HG02798 (cell line): ENCODE data around the gene TMSB4X.
"Not testable (repeated sequence)": the region's sequence is repeated elsewhere in the genome, so short reads cannot be mapped to it uniquely, and the experiment has no call there.

ENCODE experiments used
- ATAC-seq: cut with Tn5 transposase; IDR thresholded peaks from one replicate; pipeline ENCODE4 v1.9.1; 2021; ENCODE audit warnings: mild to moderate bottlenecking; ENCODE audit not compliant: unreplicated experiment, poor library complexity

The TMSB4X gene

GRCh38 chrX:12974796-12975669, at the start of gene TMSB4X:
TMSB4X (plus strand) TSS chrX:12975110.
- peak; percentile 56 for ATAC-seq

- ATAC-seq, result no peak
These were observed 45.2 kb upstream of the TMSB4X start for GRCh38 chrX:12929701-12930100.

DNA sequence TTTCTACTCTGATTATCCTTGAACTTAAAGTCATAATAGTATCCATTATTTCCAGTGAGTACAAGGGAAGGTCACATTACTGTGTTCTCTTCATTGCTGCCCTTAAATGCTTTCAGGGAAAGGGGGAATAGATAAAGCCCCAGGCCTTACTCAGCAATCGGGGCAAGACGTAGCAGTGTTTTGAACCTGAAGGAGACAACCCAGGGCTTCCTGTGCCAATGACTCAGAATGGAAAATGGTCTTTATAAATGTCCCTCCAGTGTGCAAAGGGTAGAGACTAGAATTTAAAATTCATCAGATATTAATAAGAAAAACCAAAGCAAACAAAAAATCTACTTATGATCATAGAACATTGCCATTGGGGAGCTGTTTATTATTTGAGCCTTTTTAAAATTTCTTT, 44.8 kb upstream of the TMSB4X start:
- no peak for ATAC-seq

DNA sequence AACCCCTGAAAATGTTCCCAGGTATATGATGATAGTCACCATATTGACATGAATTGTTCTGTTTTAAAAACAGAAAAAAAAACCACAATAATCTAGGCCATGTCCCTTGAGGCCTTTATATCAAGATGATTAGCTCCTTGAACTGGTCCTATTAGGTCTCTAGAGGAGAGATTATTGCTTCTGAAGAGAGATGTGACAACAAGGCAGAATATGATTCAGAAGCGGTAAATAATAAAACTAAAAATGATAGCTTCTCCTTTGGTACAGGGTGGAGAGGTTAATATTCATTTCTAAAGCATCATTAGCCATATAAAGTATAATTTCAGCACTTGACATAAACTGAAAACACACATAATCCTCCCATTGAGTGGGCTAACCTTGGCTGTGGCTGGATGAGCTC, 42.7 kb upstream of the TMSB4X start:
- ATAC-seq, result no peak

DNA sequence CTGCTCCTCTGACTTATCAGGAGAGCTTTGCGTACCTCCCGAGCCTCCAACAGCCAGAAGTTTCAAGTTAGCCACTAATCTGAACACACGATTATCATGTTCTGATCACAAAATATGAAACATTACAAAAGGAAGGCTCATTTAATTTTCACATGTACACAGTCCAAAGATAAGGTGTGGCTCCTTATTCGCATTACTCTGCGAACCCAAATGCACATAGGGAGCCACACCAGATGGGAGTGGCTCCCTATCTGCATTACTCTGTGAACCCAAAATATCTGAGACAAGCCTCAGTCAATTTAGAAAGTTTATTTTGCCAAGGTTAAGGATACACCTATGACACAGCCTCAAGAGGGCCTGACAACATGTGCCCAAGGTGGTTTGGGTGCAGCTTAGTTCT, 40.1 kb upstream of the TMSB4X start:
- no peak for ATAC-seq

GRCh38 chrX:12936947-12937346, 38.0 kb upstream of the TMSB4X start:
- ATAC-seq, result no peak

DNA sequence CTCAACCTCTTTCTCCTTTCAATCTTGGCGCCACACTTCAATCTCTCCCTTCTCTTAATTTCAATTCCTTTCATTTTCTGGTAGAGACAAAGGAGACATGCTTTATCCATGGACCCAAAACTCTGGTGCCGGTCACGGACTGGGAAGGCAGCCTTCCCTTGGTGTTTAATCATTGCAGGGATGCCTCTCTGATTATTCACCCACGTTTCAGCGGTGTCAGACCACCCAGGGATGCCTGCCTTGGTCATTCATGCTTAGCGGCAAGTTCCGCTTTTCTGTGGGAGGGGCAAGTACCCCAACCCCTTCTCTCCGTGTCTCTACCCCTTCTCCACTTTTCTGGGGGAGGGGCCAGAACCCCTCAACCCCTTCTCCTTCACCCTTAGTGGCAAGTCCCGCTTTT, 34.4 kb upstream of the TMSB4X start:
- ATAC-seq, result not testable (repeated sequence)

DNA sequence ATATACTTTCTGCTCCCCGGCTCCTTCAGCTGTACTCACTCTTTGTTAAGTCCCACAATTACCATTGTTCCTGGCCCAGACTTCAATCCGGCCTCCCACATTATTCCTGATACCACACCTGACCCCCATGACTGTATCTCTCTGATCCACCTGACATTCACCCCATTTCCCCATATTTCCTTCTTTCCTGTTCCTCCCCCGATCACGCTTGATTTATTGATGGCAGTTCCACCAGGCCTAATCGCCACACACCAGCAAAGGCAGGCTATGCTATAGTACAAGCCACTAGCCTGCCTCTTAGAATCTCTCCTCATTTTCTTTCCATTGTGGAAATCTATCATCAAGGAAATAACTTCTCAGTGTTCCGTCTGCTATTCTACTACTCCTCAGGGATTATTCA, 31.3 kb upstream of the TMSB4X start:
- not testable (repeated sequence) for ATAC-seq

DNA sequence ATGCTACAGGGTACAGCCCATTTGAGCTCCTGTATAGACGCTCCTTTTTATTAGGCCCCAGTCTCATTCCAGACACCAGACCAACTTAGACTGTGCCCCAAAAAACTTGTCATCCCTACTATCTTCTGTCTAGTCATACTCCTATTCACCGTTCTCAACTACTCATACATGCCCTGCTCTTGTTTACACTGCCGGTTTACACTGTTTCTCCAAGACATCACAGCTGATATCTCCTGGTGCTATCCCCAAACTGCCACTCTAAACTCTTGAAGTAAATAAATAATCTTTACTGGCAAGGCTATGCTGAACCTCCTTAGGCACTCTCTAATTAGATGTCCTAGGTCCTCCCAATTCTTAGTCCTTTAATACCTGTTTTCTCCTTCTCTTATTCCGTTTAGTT, 30.5 kb upstream of the TMSB4X start:
- ATAC-seq, result not testable (repeated sequence)

DNA sequence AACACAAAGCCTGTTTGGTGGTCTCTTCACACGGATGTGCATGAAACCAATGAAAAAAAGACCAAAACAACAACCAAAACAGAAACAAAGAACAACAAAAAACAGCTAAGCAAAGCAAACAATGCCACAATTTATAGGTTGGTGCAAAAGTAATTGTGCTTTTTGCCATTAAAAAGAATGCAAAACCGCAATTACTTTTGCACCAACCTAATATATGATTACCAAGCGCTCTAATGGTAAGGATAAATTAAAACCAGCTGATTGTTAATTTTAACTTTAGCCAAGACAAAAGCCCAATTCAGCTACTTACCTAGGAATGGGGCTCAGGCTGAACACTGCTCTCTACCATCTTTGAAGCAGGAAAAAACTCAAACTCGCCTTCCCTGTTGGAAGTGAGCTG, 29.4 kb upstream of the TMSB4X start:
- ATAC-seq, result no peak

- ATAC-seq, result no peak
These were observed 28.5 kb upstream of the TMSB4X start for GRCh38 chrX:12946406-12946805.

DNA sequence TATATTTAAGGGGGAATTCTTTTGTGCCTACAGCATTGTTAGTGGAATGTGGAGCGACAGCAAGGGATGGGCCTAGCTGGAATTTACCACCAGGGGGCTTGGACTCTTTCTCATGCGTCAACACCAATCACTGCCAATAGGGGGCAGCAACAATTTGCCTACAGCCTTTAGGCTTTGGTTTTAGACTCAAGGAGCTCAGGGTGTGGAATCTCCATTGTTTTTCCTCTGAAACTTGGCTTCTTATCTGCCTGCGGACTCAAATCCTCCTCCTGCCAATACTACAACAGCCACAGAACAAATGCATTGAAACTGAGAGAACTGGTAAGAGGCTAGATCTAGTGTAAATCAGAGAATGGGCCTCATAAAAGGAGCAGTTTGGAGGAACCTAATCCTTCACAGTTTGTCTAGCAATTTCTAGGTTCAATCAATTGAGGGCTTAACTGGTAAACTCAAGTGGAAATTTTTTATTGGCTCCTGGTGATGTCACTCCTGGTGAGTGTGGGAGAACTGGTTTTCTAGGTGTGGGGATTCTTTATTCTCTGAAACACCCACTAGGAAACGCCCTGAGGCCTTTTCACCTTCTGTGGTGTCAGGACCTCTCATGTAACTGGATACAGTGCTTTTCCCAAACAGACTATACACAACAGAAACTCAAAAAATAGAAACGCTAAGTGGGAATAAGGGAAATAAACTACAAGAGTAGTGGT, 27.9 kb upstream of the TMSB4X start:
- no peak for ATAC-seq

- no peak for ATAC-seq
These were observed 27.2 kb upstream of the TMSB4X start for GRCh38 chrX:12947545-12948235.

GRCh38 chrX:12948495-12948894, 26.4 kb upstream of the TMSB4X start:
- no peak for ATAC-seq

DNA sequence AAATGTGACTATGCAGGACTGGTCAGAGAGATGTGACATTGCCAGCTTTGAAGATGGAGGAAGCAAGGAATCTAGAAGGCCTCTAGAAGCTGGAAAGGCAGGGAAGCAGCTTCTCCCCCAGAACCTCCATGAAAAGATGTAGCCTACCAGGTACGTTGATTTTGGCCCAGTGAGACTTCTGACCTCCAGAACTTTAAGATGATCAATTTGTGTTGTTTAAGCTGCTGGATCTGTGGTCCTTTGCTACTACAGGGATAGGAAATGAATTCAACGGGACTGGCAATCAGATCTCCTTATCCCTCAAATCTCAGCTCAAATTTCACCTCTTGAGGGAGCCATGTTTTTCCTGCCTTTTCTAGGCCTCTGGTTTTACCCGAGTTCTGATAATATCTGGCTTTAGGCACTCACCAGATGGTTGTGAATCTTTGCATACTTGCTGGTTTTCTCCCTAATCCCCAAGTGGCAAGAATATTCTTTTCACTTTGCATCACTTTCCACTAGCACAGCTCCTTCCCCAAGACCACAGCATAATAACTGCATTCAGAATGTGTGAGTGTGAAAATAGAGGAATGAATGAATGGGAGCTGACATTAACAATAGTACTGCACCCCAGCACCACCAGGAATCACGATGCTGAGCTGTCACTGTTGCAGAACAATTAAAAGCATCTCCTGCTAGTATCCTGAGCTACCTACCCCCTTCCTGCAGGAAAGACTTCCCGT, 25.5 kb upstream of the TMSB4X start:
- no peak for ATAC-seq

DNA sequence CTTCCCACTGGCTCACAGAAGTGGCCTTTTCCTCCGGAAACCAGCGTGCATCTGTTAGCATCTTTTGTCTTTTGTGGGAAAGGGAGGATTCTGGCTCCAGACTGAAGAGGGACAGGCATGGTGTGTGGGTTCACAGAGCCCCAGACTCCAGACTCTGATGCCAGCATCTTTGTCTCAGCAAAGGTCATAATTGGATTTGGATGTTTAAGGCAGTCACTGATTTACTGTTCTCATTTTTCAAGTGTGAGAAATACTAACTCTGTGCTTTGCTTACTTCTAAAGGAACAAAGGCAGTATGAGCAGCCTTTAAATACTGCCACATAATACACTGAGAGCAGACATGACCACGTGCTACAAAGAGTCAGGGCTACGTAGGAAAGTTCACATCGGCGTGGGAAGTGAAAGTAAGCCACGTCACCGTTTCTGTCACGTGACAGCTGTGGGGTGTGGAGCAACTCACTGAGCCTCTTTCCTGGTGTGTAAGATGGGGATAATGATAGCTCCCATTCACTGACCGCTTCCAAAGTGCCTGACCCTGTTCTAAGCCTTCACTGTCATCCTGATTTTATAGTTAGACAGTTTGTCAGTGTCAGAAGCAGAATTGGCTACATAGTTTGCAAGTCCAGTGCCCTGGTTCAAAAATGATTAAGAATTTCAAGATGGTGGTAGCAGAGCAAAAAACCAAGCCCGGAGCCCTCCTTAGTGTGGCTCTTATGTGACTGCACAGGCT, 24.8 kb upstream of the TMSB4X start:
- peak; percentile 49 for ATAC-seq

- ATAC-seq, result peak; percentile 75
These were observed 23.9 kb upstream of the TMSB4X start for GRCh38 chrX:12950851-12951594.

DNA sequence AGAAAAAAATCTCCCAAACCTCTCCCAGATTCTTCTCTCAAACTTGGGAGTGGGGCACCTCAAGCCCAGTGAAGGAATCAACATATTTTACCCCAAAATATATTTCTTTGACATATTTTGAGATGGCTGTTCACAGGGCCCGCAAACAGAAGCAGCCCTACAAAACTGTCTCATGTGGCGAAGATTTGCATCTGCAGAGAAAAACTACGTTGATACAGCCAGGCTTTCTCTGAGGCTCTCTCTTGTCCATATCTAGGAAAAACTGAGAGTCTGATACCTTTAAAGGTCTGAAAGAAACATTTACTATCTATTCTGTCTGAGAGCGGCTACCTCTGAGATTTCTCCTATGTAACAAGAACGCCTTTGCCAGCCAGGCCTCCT, 23.3 kb upstream of the TMSB4X start:
- no peak for ATAC-seq

DNA sequence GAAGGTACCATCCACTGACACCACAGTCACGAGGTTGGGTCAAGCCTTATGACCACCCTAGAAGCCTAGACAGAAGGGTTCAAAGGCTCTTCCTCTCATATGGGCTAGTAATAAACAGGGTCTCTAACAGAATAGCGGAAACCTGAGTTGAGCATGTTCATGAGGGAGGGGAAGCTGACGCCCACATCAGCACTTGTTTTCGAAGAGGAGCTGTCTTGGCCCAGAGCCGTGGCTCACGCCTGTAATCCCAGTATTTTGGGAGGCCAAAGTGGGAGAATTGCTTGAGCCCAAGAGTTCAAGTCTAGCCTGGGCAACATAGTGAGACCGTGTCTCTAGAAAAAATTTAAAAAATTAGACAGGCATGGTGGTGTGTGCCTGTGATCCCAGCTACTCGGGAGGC, 21.5 kb upstream of the TMSB4X start:
- no peak for ATAC-seq
